ENCODE data around the gene TM4SF5.

TM4SF5 gene, protein sequence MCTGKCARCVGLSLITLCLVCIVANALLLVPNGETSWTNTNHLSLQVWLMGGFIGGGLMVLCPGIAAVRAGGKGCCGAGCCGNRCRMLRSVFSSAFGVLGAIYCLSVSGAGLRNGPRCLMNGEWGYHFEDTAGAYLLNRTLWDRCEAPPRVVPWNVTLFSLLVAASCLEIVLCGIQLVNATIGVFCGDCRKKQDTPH

DNA sequence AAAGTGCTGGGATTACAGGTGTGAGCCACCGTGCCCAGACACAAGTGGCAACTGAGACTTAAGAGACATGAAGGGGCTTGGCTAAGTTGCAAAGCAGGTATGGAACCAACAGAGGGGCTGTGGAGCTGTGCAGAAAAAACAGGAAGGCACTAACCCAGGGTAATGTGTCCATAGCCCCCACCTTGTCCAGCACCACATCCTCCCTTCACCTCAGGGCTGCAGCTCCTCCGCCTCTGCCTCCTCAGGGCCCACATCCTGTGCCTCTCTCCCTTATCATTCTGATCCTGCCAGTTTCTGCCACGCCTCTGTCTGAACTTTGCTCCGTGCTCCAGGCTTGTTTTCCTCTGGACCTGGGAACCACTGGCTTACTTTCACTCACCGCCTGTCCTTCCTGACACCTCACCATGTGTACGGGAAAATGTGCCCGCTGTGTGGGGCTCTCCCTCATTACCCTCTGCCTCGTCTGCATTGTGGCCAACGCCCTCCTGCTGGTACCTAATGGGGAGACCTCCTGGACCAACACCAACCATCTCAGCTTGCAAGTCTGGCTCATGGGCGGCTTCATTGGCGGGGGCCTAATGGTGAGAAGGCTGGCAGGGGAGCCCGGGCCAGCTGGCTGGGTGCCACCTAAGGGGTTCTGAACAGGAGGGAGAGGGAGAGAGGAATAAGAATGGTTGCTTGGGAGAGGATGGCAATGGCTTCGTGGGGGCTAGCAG, at the start of gene TM4SF5:
TM4SF5 (plus strand) TSS at position 368 of the 716 bp plus-strand sequence; CDS start at position 405, 37 bp downstream.
- DNase-seq = no peak

DNA sequence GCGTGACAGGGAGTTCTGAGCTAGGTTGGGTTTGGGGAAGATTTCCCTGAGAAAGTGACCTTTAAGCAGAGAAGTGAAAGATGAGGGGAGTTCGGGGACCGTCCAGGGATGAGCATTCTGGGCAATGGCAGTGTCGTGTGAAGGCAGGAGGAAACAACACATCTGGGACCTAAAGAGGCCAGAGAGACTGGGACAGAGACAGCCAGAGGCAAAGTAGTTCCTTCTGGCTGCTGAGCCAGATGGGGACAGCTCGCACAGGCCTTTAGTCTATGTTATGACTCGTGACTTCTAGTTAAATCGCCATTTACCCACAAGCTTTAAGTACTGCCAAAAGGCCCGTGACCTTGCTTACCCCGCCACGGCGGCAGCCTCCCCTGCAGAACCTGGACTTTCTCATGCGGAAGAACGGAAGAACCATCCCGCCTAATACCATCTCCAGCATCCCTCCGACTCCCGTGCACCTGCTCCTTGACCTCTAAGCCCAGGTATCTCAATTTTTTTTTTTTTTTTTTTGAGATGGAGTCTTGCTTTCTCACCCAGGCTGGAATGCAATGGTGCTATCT, 48.9 kb upstream of the TM4SF5 start:
- no peak for DNase-seq

DNA sequence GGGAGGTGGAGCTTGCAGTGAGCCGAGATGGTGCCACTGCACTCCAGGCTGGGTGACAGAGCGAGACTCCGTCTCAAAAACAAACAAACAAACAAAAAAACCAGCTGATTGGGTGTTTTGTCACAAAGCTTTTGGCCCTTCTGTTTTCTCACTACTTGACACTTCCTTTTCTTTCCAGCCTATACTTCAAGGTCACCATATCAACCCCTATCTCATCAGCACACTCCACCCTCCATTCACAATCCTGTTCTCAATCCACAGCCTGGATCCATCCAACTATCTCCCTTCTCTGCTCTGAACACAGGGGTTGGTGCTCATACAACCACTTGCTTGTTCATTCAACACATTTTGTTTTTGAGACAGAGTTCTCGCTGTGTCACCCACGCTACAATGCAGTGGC, 47.0 kb upstream of the TM4SF5 start:
- DNase-seq = no peak

DNA sequence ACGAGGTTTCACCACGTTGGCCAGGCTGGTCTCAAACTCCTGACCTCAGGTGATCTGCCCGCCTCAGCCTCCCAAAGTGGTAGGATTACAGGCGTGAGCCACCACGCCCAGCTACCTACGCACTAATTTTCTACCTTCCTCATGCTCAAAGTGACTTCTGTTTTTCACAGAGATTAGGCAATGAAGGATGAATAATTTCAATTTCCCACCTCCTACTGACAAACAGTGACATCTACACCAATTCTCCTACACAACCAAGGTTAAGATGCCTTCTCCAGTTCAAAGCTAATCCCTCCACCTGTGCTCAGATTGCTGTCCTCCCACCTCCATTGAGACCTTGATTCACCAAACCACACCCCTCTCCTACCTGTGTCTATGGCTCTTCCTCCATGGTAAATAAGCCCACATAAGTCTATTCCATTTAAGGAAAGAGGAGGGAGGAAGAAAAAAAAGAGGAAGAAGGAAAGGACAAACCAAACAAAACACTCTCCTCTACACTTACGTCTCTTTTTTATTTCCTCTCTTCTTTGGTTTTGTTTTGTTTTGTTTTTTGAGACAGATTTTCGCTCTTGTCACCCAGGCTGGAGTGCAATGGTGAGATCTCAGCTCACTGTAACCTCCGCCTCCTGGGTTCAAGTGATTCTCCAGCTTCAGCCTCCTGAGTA, 45.9 kb upstream of the TM4SF5 start:
- no peak for DNase-seq

DNA sequence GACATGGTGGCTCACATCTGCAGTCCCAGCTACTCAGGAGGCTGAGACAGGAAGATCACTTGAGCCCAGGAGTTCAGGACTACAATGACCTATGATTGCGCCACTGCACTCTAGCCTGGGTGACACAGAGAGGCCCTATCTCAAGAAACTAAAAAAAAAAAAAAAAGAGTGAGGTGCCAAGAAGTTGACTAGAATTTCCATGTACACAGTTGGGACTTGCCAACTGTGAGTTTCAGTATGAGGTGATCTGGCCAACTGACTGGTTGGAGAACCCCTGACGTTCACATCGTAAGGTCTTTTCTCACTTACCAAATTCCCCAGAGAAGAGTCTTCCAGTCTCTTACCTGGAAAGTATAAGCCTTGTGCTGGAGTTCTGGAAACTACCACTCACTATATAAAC, 43.6 kb upstream of the TM4SF5 start:
- DNase-seq = no peak

DNA sequence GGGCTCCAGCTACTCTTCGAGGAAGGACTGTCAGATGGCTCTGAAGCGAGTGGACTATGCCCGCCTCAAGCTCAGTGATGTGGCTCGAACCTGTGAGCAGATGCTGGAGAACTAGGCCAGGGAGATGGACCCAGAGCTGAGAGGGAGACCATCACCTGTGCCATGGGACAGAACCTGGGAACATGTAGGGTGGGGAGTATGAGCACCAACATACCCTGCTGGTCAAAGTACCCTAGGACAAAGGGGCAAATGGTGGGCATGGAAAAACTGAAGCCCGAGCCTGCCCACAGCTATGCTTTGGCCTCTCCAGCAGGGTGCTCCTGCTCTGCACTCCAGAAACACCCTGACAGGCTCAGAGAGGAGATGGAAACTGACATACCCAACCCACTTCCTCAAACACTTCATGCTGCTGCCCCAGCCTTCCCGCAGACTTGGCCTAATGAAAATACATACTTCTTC, 38.6 kb upstream of the TM4SF5 start:
- no peak for DNase-seq

DNA sequence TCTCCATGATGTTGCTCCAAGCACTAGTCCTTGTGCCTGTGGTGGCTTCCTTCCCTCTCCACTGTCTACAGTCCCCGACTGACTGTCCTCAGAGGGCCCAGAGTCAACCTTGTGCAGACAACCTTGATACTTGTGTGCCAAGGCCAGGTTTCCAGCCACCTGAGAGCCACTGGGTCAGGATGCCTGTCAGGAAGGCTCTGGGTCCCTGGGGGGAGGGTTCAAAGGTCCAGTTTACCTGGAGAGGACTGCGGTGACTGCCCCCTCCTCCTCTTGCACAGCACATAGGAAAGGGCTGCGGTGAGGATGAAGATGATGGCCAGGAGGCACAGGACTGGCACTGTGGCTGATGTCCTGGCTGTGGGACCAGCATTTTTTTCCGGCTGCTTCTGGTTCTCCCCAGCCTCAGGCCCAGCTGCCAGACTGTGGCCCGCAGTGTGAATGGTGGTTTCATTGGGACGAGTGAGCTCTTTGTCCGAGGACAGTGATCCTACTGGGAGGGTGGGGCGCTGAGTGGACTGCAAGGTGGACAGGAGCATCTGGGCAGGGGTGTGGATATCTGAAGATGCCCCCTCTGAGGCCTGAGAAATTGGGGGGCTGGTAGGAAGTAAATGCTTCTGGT, 36.7 kb upstream of the TM4SF5 start:
- no peak for DNase-seq

DNA sequence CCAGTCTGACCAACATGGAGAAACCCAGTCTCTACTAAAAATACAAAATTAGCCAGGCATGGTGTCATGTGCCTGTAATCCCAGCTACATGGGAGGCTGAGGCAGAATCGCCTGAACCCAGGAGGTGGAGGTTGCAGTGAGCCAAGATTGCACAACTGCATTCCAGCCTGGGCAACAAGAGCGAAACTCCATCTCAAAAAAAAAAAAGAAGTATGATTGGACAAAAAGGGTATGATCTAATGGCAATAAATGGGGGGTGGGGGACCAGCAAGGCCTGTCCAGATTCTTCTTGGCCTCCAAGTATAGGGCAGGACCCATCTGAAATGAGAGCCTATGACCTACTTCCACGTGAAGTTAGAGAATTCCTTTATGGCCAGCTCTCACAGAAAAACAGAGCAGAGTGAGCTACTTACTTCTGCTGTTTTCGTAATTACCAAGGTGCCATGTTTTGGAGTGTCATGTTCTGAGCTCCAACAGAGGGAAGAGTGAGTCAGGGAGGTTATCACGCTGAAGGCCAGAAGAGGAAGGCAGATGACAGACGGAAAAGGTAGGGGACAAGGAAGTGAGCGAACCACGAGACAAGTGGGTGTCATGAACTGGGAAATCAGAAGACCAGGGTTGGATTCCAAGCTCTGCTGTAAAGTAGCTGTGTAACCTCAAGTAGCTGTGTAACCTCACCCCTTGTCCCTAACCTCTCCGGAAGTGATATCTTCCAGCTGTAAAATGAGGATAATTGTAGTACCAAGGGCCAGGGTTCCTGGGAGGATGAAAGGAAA, 35.6 kb upstream of the TM4SF5 start:
- DNase-seq = no peak

DNA sequence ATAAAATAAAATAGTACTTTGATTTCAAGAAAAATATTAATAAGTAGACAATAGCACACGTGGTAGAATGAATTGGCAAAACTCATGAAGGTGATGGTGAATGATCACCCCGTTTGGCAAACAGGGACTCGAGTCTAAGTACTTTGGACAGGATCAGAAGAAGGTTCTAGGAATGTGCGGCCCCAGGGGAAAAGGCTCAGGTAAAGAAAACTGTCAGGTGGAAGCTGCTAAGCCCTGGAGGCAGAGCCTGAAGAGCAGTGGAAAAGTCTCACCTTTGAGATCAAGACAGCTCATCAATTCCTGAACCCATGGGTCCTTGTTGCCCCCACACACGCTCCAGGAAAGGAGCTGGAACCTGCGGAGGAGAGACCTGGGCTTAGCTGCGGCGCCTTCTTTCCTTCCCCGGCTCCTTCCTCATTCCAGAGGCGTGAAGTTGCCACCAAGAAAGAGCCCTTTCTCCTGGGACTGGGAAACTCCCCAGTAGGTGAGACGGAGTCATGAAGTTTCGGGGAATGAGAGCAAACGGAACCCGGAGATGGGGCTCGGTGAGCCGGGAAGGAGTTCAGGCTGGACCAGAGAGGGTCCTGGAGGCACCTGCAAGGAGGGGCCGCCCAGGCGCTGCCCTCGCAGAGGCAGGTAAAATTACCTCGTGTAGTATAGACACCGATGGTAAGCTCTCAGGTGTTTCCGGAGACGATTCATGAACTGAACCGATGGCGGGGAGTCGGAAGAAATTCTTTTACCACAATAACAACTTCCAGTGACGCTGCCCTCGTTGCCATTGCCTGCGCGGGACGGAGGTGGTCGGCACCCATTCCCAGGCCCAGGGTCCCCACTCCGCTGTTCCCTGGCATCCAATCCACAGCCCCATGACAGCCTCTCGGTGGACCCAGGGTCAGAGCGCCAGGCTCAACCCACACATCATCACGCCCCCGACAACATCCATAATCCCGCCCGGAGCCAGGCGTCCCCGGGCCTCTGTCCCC, 33.3 kb upstream of the TM4SF5 start:
- DNase-seq = no peak

DNA sequence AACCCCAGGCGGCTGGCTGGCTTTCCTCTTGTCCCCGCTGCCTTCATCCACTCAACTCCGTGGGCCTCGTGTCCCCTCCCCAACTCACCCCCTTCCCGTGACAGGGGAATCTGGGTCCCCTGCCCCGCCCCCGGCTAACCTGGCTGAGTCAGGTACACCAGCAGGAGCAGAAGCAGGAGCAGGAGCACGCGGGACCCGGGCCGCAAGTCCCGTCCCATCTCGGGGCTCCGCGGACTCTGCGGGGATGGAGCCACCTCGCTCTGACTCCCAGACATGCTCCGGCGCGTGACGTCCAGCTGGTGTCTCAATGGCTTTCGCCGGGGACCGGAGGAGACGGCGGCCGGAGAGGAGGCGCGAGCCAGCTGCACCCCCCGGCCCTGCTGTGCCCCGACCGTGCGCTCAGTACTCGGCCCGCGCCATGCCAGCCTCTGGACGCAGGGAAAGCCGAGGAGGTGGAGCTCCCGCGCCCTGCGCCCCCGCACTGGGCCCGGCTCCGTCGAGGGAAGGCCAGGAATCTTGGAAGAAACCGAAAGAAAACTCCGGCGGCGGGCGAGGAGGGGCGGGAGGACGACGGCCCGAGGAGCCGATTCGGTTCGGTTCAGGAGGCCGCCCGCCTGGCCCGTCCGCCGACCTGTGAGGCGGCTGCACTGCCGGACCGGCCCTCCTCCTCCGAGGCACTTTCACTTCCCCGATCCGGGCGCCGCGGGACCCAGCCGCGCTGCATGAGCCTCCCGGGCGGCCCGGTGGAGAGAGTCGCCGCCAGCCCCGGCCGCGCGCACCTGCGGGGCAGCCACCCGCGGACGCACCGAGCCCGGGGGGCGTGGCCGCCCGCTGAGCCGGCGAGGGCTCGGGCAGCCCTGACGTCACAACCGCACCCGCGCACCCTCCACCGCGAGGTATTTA, 32.3 kb upstream of the TM4SF5 start, which contains the start of the genes CXCL16 and ZMYND15:
CXCL16 (minus strand) TSS at position 807 of the 903 bp plus-strand sequence; CDS start at position 218, 589 bp downstream.
ZMYND15 (plus strand) TSS at position 712 of the 903 bp plus-strand sequence. CDS start 716 bp downstream, outside the sequence.
- DNase-seq = peak; percentile 67

DNA sequence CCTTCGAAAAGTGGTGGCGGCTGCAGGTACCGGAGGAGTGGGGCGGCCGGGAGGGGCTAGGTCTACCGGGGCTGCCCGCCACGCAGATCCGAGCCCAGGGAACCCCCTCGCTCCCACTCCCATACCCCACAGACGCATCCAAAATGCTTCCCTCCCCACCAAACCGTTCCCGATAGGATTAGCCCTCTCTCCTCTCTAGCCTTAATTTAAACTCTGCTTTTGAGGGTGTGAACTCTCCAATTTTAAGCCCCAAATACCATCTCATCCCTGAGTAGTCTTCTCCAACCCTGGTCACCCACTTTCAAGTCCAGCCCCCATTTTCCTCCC, 31.7 kb upstream of the TM4SF5 start:
- DNase-seq = no peak

DNA sequence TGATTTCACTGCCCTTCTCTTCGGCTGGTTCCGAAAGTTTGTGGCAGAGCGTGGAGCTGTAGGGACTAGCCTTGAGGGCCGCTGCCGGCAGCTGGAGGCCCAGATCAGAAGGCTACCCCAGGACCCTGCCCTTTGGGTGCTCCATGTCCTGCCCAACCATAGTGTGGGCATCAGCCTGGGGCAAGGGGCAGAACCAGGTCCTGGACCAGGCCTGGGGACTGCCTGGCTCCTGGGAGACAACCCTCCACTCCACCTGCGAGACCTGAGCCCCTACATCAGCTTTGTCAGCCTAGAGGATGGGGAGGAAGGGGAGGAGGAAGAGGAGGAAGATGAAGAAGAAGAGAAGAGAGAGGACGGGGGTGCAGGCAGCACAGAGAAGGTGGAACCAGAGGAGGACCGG, 31.1 kb upstream of the TM4SF5 start:
- no peak for DNase-seq

DNA sequence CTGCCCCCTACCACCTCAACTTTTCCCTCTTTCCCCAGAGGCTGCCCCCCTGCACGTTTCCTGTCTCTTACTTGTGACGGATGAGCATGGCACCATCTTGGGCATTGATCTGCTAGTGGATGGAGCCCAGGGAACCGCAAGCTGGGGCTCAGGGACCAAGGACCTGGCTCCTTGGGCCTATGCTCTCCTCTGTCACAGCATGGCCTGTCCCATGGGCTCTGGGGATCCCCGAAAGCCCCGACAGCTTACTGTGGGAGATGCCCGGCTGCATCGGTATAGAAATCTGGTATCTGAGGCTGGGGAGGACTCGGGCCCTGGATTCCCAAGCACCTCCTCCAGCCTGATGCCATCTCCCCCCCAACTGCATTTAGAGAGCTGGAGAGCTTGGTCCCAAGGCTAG, 30.1 kb upstream of the TM4SF5 start:
- DNase-seq = no peak

DNA sequence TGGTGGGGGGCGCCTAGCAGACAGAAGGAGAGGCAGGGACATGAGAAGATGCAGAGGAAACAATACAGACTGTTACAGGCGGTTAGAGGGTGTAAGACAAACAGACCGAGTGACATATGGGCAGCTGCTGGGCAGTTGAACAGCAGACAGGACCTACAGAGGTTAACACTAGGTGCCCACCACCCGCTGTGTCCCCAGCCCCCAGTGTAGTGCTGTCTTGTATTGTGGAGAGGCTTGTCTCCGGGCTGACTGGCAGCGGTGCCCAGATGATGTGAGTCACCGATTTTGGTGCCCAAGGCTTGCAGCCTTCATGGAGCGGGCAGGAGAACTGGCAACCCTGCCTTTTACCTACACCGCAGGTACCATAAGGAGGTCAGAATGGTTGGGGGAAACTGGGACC, 29.6 kb upstream of the TM4SF5 start:
- DNase-seq = no peak

DNA sequence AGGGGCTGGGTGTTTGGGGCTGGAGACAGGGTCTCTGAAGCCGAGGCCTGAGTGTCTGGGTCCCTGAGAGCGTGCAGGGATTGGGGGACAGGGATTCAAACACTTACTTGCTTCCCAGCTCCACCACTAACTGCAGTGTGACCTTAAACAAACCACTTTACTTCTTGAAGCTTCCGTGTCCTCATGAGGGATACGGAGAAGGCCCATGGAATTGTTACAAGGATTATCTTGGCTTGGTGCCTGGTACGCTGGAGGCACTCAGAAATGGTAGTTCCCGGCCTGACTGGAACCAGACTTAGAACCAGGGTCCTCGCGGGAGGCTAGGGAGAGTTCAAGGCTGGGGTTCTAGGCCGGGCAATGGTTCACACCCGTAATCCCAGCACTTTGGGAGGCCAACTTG, 29.1 kb upstream of the TM4SF5 start:
- DNase-seq = no peak

DNA sequence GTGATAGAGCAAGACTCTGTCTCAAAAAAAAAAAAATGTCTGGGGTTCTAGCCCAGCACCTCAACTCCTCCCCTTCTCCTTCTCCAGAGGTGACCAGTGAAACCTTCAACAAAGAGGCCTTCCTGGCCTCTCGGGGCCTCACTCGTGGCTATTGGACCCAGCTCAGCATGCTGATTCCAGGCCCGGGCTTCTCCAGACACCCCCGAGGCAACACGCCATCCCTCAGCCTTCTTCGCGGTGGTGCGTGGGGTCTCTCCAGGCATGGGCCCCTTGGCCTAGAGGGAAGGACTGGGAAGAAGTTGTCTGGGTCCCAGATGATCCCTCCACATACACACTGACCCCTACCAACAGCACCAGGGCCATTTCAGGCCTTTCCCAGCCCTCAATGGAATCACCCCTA, 28.5 kb upstream of the TM4SF5 start:
- no peak for DNase-seq

DNA sequence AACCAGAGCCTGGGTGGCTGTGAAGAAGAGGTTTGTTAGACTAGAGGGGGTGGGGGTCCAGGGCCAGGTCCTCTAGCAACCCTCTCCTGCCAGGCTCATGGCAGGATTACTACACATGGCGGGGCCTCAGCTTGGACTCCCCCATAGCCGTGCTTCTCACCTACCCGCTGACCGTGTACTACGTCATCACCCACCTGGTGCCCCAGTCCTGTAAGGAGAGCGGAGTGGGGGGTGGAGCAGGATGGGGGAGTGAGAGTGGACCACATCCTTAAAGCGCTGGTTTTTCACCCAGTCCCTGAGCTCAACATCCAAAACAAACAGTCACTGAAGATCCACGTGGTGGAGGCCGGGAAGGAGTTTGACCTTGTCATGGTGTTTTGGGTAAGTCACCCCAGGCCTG, 27.8 kb upstream of the TM4SF5 start:
- DNase-seq = no peak

DNA sequence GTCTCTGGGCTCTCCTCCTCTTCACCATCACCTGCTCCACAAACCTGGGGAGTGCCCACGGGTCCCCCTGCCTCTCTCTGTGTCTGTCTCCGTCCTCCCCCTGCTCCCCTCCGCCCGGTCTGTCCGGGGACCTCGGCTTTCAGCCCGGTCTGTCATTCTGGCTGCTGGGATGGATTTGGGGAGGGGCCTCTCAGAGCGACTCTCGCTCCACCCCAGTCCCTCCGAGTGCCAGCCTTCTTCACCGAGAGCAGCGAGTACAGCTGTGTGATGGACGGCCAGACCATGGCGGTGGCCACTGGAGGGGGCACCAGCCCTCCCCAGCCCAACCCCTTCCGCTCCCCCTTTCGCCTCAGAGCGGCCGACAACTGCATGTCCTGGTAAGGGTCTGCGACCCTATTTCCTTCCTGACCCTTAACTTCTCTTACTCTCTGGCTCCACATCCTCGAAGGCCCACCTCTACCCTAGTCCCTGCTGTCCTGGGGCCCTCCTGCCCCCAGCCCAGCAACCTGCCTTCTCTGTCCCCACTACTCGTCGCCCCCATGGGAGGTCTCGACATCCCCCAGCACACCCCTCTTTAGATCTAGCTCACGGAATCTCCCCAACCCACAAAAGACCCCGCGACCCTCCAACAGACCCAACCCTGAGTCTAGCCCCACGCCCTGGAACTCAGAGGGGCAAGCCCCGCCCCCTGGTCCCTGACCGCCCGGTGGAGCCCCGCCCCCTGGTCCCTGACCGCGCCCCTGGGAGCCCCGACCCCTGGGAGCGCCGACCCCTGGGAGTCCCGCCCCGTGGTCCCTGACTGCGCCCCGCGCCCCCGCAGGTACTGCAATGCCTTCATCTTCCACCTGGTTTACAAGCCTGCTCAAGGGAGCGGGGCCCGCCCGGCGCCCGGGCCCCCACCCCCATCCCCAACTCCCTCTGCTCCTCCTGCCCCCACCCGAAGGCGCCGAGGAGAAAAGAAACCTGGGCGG, 26.4 kb upstream of the TM4SF5 start:
- DNase-seq = no peak

DNA sequence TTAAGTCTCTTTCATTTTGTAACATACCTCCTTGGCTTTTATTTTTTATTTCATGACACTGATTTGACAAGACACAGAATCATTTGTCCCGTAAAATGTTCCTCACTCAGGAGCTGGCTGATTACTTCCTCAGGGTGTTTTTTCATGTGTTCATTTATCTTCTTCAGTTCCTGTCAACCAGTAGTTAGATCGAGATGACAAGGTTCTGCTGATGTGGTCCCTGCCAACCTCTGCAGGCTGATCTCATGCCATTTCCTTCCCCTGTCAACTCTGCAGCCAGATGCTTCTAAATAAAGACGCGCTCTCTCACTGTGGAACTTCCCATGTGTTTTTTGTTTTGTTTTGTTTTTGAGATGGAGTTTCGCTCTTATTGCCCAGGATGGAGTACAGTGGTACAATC, 23.8 kb upstream of the TM4SF5 start:
- DNase-seq = no peak
